H1 (cell line): ENCODE measurements around the gene PTPN1. TPM values are rescaled to one million over a fixed set of nuclear protein-coding genes. Genes with fewer than 3 reads are reported as not detected.

ENCODE experiments used
- NRF1 ChIP-seq: IDR thresholded peaks from 2 replicates; pipeline ENCODE4 v1.6.1; 2011; ENCODE audit warnings: mild to moderate bottlenecking, low read depth, low read length, improper control_type of control experiment
- RAD21 ChIP-seq, 2 experiments: IDR thresholded peaks in 1 of 2; conservative IDR thresholded peaks in 1 of 2; 2 replicates each; pipeline ENCODE4 v1.6.1; 2011; ENCODE audit warnings: low read depth in 2 of 2, low read length in 2 of 2, improper control_type of control experiment in 1 of 2, inconsistent platforms in 1 of 2, mild to moderate bottlenecking in 1 of 2, moderate library complexity in 1 of 2
- polyA plus RNA-seq, 7 experiments: library from polyadenylated mRNA; depleted of rRNA in 3 of 7; stranded (reverse) in 5 of 7; unstranded in 2 of 7; fragments of >200 nt in 5 of 7; fragments of 200-250 nt in 2 of 7; gene quantifications; 1 replicate in 5 of 7; 2 replicates in 1 of 7; 4 replicates in 1 of 7; pipeline versions ENCODE4 v1.2.1 to v1.2.3, GENCODE V29; 2011 to 2013; ENCODE audit warnings: missing spikeins in 2 of 7, mixed read lengths in 2 of 7
- total RNA-seq: library from RNA; stranded (reverse); fragmentation: NEBNext Ultra II Directional; extraction: Animal tissue kit (Norgen Biotek cat#: 25700); gene quantifications from 2 replicates; pipeline ENCODE4 v1.2.1, GENCODE V29; 2021

Gene PTPN1
- total and polyA plus RNA-seq, 2 of the 8 experiments (the other 6 are each of a cell fraction or from before 2014, with no cell fraction given), result 18.6 to 32.1 TPM

DNA sequence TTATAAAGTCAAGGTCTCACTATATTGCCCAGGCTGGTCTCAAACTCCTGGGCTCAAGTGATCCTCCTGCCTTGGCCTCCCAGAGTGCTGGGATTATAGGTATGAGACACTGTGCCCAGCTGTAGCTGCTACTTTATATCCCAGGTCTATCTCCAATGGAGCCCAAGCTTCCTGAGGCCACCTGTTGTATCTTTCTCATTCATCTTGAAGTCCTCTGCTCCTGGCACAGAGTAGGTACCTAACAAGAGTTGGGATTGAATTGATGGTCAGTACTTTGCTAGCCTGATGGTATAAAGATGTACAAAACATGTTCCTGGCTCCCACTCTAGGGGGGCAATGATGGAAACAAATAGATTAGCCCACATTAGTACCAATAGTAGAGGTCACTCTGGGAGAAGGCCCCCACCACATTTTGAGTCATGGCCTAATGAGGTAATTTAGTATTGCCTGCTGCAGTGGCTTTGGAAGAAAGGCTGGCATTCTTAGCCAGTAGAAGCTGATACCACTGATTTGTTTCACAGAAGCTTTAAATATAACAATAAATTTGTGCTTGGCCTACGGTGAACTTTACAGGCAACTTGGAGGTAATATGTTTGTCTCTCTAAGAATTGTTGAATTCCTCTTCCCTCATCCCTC lies 5.4 kb downstream of the PTPN1 start (continued):
- TF ChIP-seq NRF1, result no peak
- no peak for TF ChIP-seq RAD21 (IDR thresholded peaks at IDR 0.05 in 1 of 2, conservative IDR thresholded peaks at IDR 0.05 in 1 of 2; ENCODE audit: low read depth in 2 of 2, low read length in 2 of 2)
